MM.1S (cell line): Measurements from ENCODE around the gene SSX5.

ENCODE experiments used
- EZH2 ChIP-seq: fragments of 300-600 bp; sonication (generic); optimal IDR thresholded peaks from 2 replicates; pipeline ENCODE3; 2017; ENCODE audit warnings: low read depth, mild to moderate bottlenecking, antibody characterized with exemption, low read length, mixed read lengths
- EZH2phosphoT487 ChIP-seq: fragments of 300-600 bp; sonication (generic); IDR thresholded peaks from 2 replicates; pipeline ENCODE4 v1.6.1; 2018; ENCODE audit warnings: antibody characterized with exemption, low read length
- TF ChIP-seq, protein P1 (sequence below): fragments of 300-600 bp; sonication (generic); IDR thresholded peaks from 2 replicates; pipeline ENCODE4 v1.5.1; 2016; ENCODE audit warnings: antibody characterized with exemption, low read length, mixed read lengths

DNA sequence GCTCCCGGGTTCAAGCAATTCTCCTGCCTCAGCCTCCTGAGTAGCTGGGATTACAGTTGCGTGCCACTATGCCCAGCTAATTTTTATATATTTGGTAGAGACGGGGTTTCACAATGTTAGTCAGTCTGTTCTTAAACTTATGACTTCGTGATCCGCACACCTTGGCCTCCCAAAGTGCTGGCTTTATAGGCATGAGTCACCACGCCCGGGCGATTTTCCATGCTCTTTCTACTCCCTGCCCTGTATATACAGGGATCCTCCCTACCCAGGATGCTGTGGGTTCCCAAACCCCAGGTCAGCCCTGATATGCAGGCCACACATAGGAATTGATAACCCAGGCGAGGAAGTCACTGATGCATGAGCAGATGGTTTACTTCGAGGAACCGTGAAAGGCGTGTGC is 31.4 kb downstream of the SSX5 start:
- TF ChIP-seq EZH2, result no peak
- no peak for TF ChIP-seq EZH2phosphoT487
- TF ChIP-seq, protein P1, sequence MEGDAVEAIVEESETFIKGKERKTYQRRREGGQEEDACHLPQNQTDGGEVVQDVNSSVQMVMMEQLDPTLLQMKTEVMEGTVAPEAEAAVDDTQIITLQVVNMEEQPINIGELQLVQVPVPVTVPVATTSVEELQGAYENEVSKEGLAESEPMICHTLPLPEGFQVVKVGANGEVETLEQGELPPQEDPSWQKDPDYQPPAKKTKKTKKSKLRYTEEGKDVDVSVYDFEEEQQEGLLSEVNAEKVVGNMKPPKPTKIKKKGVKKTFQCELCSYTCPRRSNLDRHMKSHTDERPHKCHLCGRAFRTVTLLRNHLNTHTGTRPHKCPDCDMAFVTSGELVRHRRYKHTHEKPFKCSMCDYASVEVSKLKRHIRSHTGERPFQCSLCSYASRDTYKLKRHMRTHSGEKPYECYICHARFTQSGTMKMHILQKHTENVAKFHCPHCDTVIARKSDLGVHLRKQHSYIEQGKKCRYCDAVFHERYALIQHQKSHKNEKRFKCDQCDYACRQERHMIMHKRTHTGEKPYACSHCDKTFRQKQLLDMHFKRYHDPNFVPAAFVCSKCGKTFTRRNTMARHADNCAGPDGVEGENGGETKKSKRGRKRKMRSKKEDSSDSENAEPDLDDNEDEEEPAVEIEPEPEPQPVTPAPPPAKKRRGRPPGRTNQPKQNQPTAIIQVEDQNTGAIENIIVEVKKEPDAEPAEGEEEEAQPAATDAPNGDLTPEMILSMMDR, result no peak
